Right atrium auricular region (tissue), 2 donors: ENCODE results near the gene ARAF. TPM values are rescaled to one million over a fixed set of nuclear protein-coding genes. Genes with fewer than 3 reads are reported as not detected.

Experiments
- DNase-seq: peaks from one replicate; pipeline ENCODE4 v3.0.0-alpha.2; 2019; ENCODE audit warnings: low spot score
- H3K27ac ChIP-seq, 2 donors: fragments of 200-600 bp; sonication (generic); 1 replicate in 1 of 2; 2 replicates in 1 of 2; pipeline ENCODE4 v1.5.1; 2016 to 2019
- H3K27me3 ChIP-seq, 2 donors: fragments of 200-600 bp; sonication (generic); one replicate each; pipeline versions ENCODE4 v1.5.1 to v1.6.0; 2017 to 2019
- H3K36me3 ChIP-seq: fragments of 200-600 bp; sonication (generic); one replicate; pipeline ENCODE4 v1.5.1; 2016
- H3K4me1 ChIP-seq, 2 donors: fragments of 200-600 bp; sonication (generic); one replicate each; pipeline versions ENCODE4 v1.5.1 to v1.6.0; 2017 to 2019
- H3K4me3 ChIP-seq, 2 donors: fragments of 200-600 bp; sonication (generic); 1 replicate in 1 of 2; 2 replicates in 1 of 2; pipeline ENCODE4 v1.5.1; 2017 to 2019; ENCODE audit warnings: mild to moderate bottlenecking in 1 of 2, moderate library complexity in 1 of 2
- H3K9me3 ChIP-seq, 2 donors: fragments of 200-600 bp; sonication (generic); one replicate each; pipeline ENCODE4 v1.5.1; 2019
- CTCF ChIP-seq, 2 donors: fragments of 200-600 bp; sonication (generic); IDR thresholded peaks; one replicate each; pipeline ENCODE4 v1.5.1; 2019; ENCODE audit warnings: antibody characterized with exemption in 2 of 2
- microRNA-seq, 2 donors: library from miRNA; unstranded; fragments of <30 nt; microRNA quantifications; one replicate each; pipeline ENCODE4, GENCODE V29; 2016 to 2017; ENCODE audit warnings: borderline number of aligned reads in 2 of 2, borderline replicate concordance in 1 of 2
- total RNA-seq, 2 donors: library from RNA; depleted of rRNA; stranded (reverse); fragments of >200 nt; gene quantifications; one replicate each; pipeline ENCODE4 v1.1.0, GENCODE V29; 2016

ARAF gene
- total RNA-seq, 2 donors from 2014 or later: 41.7 to 53.9 TPM

DNA sequence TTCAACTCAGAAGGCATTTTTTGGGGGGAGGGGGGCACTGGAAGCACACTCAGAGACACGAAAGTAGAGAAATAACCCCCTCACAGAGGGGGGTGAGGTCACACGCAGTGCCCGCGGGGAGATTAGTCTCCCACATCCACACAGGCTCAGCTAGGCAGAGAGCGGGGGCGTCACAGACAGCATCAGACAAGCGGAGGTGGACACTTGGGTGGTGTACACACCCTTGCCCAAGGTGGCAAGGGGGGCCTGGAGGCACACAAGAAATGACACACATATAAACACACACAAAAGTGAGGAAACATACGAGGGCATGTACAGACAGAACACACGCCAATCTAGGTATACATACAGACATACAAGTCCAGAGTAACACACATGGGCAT lies 59.3 kb downstream of the ARAF start:
- Histone ChIP-seq H3K4me3 (no peak overlapping the region), H3K9me3 (no peaks in the 10 kb centered on the region), H3K27me3 (no peaks in the 10 kb centered on the region), H3K27ac (no peak overlapping the region), H3K4me1 (peaks cover 0 to 5% of the 10 kb centered on the region in 2 donors), H3K36me3 (no peaks in the 10 kb centered on the region)
- TF ChIP-seq CTCF (IDR thresholded peaks at IDR 0.05): no peak
- no peak for DNase-seq

Small RNAs within 50 kb of the gene (microRNA-seq; reads per million reads assigned to microRNA genes)
- 0.71 to 1.4 reads per million in 2 donors for gene MIR4769

Other genes starting within 250 kb of the ARAF start
- gene ZNF157, start 190.6 kb upstream of the ARAF start, total RNA-seq: under 1 TPM in 1 of 2 donors, not detected in 1; 0.19 TPM
- 10 to 100 TPM; 10.5 to 12.1 TPM for gene ZNF41, start 78.0 kb upstream of the ARAF start, total RNA-seq
- 100 to 1,000 TPM; 218 to 823 TPM for gene TIMP1, start 21.2 kb downstream of the ARAF start, total RNA-seq
- 1 to 10 TPM; 6.4 to 7.0 TPM for gene SYN1, start 58.7 kb downstream of the ARAF start, total RNA-seq
- 1 to 10 TPM; 2.2 to 6.3 TPM for gene CFP, start 68.7 kb downstream of the ARAF start, total RNA-seq
- 10 to 100 TPM; 21.9 to 28.9 TPM for gene ELK1, start 89.4 kb downstream of the ARAF start, total RNA-seq
- gene UXT, start 98.0 kb downstream of the ARAF start, total RNA-seq: 100 to 1,000 TPM; 108 to 158 TPM